ENCODE data around the gene NDUFAF7.
"Not testable (repeated sequence)": the region's sequence is repeated elsewhere in the genome, so short reads cannot be mapped to it uniquely, and the experiment has no call there.

The NDUFAF7 gene

GRCh38 chr2:37215250-37215649, 16.2 kb upstream of the NDUFAF7 start:
- no peak for DNase-seq

- DNase-seq: no peak
Observed at GRCh38 chr2:37219046-37219445, 12.4 kb upstream of the NDUFAF7 start.

DNA sequence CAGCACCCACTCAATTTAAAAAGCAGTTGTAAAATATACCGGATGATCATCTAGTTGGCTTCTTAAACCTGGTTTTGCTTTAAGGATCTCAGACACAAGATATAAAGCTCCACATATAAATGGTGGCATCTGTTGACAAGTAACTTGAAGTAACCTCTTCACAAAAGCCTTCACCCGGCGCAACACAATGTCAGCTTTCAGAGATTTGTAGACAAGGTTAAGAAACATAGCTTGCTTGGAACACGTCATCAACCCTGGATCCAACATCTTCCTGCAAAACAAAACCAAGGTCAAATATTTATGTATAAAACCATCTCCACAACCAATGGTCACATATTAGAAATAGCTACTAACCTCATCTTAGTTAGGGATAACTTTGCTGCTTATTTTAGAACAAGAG, 8.3 kb upstream of the NDUFAF7 start:
- DNase-seq: no peak

- no peak for DNase-seq
Observed at GRCh38 chr2:37224063-37224462, 7.4 kb upstream of the NDUFAF7 start.

GRCh38 chr2:37225129-37225528, 6.3 kb upstream of the NDUFAF7 start:
- DNase-seq: not testable (repeated sequence)

GRCh38 chr2:37226863-37227262, 4.6 kb upstream of the NDUFAF7 start:
- no peak for DNase-seq

GRCh38 chr2:37228788-37229187, 2.7 kb upstream of the NDUFAF7 start:
- DNase-seq: no peak

GRCh38 chr2:37230581-37230980, 877 bp upstream of the NDUFAF7 start:
- DNase-seq: no peak

DNA sequence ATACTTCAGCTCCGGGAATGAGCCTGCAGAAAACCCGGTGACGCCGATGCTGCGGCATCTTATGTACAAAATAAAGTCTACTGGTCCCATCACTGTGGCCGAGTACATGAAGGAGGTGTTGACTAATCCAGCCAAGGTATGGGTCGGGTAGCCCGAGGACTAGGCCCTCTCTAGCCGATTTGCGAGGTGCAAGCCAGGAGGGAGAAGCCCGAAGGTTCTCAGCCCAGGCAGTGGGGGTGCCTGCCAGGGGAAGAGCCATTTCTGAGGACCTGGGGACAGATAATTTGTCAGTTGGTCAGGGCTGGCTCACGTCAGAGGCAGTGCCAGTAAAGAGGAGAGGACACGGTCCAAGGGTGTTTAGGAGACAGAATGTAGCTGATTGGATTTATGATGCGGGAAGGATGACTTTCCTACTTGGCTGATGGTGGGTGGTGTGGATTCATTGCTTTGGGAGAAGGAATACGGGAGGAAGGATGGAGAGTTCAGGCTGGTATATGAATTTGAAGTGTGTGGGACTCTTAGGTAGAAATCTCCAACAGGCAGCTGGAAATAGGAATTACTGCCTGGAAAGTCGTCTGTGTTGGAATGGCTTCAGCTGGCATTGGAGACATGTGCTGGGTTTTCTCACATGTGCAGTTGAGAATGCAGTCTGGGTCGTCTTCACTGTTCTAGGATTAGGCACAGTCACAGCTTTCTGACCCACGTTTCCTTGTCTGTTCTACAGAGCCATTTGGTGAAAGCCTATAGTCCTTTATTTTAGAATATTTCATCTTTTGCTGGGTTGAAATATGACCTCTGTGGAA, 874 bp downstream of the NDUFAF7 start:
- DNase-seq: no peak

DNA sequence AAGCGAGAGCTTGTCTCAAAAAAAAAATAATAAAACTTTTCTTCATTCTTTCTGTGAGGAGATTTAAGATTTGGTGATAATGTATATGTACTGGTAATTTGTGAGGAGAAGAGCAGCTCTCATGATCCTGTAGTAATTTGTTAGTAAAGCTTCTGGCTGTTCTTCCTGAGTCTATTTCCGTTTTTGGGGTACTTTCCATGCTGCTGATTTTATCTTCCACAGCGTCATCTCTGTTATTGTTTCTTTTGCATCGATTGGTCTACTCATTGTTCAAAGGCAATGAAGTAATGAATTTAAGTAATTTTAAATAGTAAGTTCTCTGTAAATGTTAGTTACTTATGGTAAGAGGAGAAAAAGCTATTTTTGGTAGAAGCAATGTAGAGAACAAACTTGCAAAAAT, 12.0 kb downstream of the NDUFAF7 start:
- peak; percentile 53 for DNase-seq

DNA sequence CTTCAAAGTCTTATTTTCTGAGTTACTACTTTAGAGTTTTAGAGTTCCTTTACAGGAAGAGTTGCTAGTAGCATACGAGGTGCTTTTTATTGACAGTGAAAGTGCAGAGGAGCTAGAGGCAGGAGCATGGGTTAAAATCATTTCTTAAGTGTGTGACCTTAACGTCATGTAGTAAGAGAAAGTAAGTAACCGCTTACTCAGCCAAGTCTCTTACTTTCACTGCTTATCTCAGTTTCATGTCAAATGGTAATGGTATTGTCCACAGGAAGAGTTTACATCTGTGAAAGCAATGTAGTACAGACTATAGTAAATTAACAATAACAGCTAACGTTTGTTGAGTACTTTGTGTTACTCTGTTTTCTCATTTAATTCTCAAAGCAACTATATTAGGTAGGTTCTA, 12.6 kb downstream of the NDUFAF7 start:
- DNase-seq: peak; percentile 13

- DNase-seq: no peak
Observed at GRCh38 chr2:37244755-37245154, 13.3 kb downstream of the NDUFAF7 start.

GRCh38 chr2:37246205-37246604, 14.7 kb downstream of the NDUFAF7 start:
- no peak for DNase-seq

GRCh38 chr2:37250869-37251740, 19.6 kb downstream of the NDUFAF7 start:
- no peak for DNase-seq

- DNase-seq: no peak
Observed at GRCh38 chr2:37262522-37262921, 31.1 kb downstream of the NDUFAF7 start.

DNA sequence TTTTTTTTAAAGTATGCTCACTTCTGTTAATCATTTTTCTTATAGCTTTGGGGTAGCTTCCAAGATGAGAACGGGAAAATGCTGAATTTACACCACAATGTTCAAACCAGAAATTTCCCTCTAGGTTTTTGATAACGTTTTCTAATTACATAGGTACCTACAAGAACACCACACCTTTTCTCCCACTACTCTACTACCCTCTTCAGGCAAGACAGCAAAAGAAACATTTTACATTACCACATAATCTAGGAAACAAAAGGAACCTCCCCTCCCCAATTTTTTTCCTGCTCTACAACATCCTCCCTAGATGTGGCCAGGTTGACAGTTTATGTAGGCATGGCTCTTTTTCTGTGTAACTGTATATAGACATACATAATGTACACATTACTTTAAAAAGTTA, 32.4 kb downstream of the NDUFAF7 start:
- no peak for DNase-seq

DNA sequence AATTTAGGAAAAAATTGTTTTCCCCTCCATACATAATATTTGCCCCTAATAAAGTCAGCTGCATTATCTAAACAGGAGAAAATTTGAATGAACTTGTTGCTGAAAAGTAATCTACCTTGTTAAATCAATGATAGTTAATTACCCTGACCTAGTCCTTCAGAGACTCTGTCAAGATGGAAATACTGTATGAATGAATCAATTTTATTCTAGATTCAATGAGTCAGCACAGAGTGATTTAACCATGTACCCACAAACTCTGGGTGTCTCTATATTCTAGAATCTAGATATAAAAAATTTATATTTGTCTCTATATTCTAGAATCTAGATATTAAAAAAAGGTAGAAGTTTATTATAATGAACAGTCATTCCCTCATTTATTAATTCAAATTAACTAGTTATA, 36.2 kb downstream of the NDUFAF7 start:
- no peak for DNase-seq

GRCh38 chr2:37268111-37268510, 36.7 kb downstream of the NDUFAF7 start:
- no peak for DNase-seq

- no peak for DNase-seq
Observed at GRCh38 chr2:37271376-37272067, 40.1 kb downstream of the NDUFAF7 start.

GRCh38 chr2:37274359-37274965, 43.0 kb downstream of the NDUFAF7 start:
- DNase-seq: no peak

- DNase-seq: no peak
Observed at GRCh38 chr2:37276291-37276690, 44.8 kb downstream of the NDUFAF7 start.

GRCh38 chr2:37281916-37282315, 50.5 kb downstream of the NDUFAF7 start:
- DNase-seq: no peak

DNA sequence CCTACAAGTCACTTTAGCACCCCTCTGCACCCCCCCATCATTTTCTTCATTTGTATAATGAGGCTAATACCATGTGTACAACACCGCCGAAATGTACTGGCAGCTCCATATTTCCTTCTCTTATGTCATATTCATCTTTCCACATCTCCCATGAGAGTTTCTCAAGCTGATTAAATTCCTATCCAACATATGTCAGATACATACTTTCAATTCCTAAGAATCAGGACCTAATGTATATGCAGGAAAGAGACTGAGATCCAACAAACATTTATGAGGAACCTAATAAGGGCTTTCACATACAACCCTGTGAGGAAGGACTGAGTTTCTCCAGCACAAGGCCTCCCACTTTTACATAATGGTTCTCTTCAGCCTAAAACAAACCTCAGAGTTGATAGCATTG, 51.3 kb downstream of the NDUFAF7 start:
- DNase-seq: no peak
